ENCODE data around the gene BACH2.

GRCh38 chr6:90144396-90144795 is 152.2 kb downstream of the BACH2 start:
- TF ChIP-seq POLR2A (IDR thresholded peaks at IDR 0.05) (no peak), CTCF (IDR thresholded peaks at IDR 0.05) (no peak)
